H9 (cell line): Measurements from ENCODE around the gene CEMIP. TPM values are rescaled to one million over a fixed set of nuclear protein-coding genes. Genes with fewer than 3 reads are reported as not detected.

ENCODE experiments used
- DNase-seq: peaks from one replicate; pipeline ENCODE4 v3.0.0-alpha.2; 2017
- H2AFZ ChIP-seq: one replicate; pipeline ENCODE4 v1.6.1; 2013; ENCODE audit warnings: mild to moderate bottlenecking, low read length, control low read depth, moderate library complexity
- H2AK5ac ChIP-seq: 2 replicates; pipeline ENCODE4 v1.6.1; 2013; ENCODE audit warnings: low read length, control low read depth, mixed read lengths; ENCODE audit not compliant: insufficient read length
- H2BK120ac ChIP-seq: one replicate; pipeline ENCODE4 v1.6.1; 2013; ENCODE audit warnings: low read depth, mild to moderate bottlenecking, low read length, control low read depth, inconsistent platforms; ENCODE audit not compliant: poor library complexity, severe bottlenecking
- H2BK12ac ChIP-seq: 2 replicates; pipeline ENCODE4 v1.6.1; 2013; ENCODE audit warnings: low read length, control low read depth, mixed read lengths, low read depth; ENCODE audit not compliant: insufficient read length
- H2BK15ac ChIP-seq: 2 replicates; pipeline ENCODE4 v1.6.1; 2013; ENCODE audit warnings: low read depth, low read length, control low read depth
- H2BK20ac ChIP-seq: one replicate; pipeline ENCODE4 v1.6.1; 2013; ENCODE audit warnings: low read depth, mild to moderate bottlenecking, low read length, control low read depth, inconsistent platforms; ENCODE audit not compliant: poor library complexity, severe bottlenecking
- H2BK5ac ChIP-seq: 2 replicates; pipeline ENCODE4 v1.6.1; 2013; ENCODE audit warnings: low read length, control low read depth, mixed read lengths; ENCODE audit not compliant: insufficient read length
- H3K14ac ChIP-seq: 2 replicates; pipeline ENCODE4 v1.6.1; 2013; ENCODE audit warnings: low read length, control low read depth; ENCODE audit not compliant: insufficient read depth
- H3K18ac ChIP-seq: 2 replicates; pipeline ENCODE4 v1.6.1; 2013; ENCODE audit warnings: low read depth, mild to moderate bottlenecking, mixed read lengths, low read length, control low read depth; ENCODE audit not compliant: insufficient read length
- H3K23ac ChIP-seq: 2 replicates; pipeline ENCODE4 v1.6.1; 2013; ENCODE audit warnings: low read length, control low read depth, mixed read lengths, low read depth; ENCODE audit not compliant: insufficient read length
- H3K23me2 ChIP-seq: 2 replicates; pipeline ENCODE4 v1.6.1; 2013; ENCODE audit warnings: low read depth, mild to moderate bottlenecking, mixed read lengths, low read length, control low read depth; ENCODE audit not compliant: insufficient read length, poor library complexity, severe bottlenecking
- H3K27ac ChIP-seq: 2 replicates; pipeline ENCODE4 v1.5.1; 2013; ENCODE audit warnings: low read length, control low read depth, mixed read lengths, low read depth; ENCODE audit not compliant: insufficient read length
- H3K27me3 ChIP-seq: 2 replicates; pipeline ENCODE4 v1.6.1; 2013; ENCODE audit warnings: low read length, control low read depth, inconsistent platforms; ENCODE audit not compliant: insufficient read depth
- H3K4ac ChIP-seq: 2 replicates; pipeline ENCODE4 v1.6.1; 2013; ENCODE audit warnings: low read depth, mild to moderate bottlenecking, control low read depth, inconsistent platforms, low read length, moderate library complexity
- H3K4me1 ChIP-seq: 2 replicates; pipeline ENCODE4 v1.6.1; 2013; ENCODE audit warnings: low read length, control low read depth, inconsistent platforms; ENCODE audit not compliant: insufficient read depth
- H3K4me2 ChIP-seq: 2 replicates; pipeline ENCODE4 v1.6.1; 2013; ENCODE audit warnings: low read length, control low read depth, mixed read lengths; ENCODE audit not compliant: insufficient read length, insufficient read depth
- H3K56ac ChIP-seq: 2 replicates; pipeline ENCODE4 v1.6.1; 2013; ENCODE audit warnings: low read depth, mild to moderate bottlenecking, mixed read lengths, low read length, control low read depth; ENCODE audit not compliant: insufficient read length
- H3K79me1 ChIP-seq: 2 replicates; pipeline ENCODE4 v1.6.1; 2013; ENCODE audit warnings: low read depth, mild to moderate bottlenecking, moderate library complexity, low read length, control low read depth, inconsistent platforms; ENCODE audit not compliant: insufficient read depth, poor library complexity, severe bottlenecking
- H3K79me2 ChIP-seq: 2 replicates; pipeline ENCODE4 v1.6.1; 2013; ENCODE audit warnings: low read length, control low read depth, inconsistent platforms; ENCODE audit not compliant: insufficient read depth
- H3K9ac ChIP-seq: 2 replicates; pipeline ENCODE4 v1.6.1; 2013; ENCODE audit warnings: low read length, control low read depth, mixed read lengths; ENCODE audit not compliant: insufficient read length; ENCODE audit errors: extremely low read depth
- H3K9me3 ChIP-seq: one replicate; pipeline ENCODE4 v1.6.1; 2013; ENCODE audit warnings: low read depth, low read length, inconsistent platforms; ENCODE audit not compliant: control insufficient read depth
- H3T11ph ChIP-seq: one replicate; pipeline ENCODE4 v1.6.1; 2013; ENCODE audit warnings: mild to moderate bottlenecking, low read length, control low read depth, inconsistent platforms
- H4K20me1 ChIP-seq: one replicate; pipeline ENCODE4 v1.6.1; 2013; ENCODE audit not compliant: control insufficient read depth, insufficient read length, insufficient read depth
- H4K5ac ChIP-seq: 2 replicates; pipeline ENCODE4 v1.6.1; 2013; ENCODE audit warnings: low read depth, mild to moderate bottlenecking, mixed read lengths, low read length, control low read depth; ENCODE audit not compliant: insufficient read length
- H4K8ac ChIP-seq: replicated peaks from 2 replicates; pipeline ENCODE4 v1.6.1; 2013; ENCODE audit warnings: low read length, control low read depth, mixed read lengths, low read depth; ENCODE audit not compliant: insufficient read length
- H4K91ac ChIP-seq: 2 replicates; pipeline ENCODE4 v1.6.1; 2013; ENCODE audit warnings: low read depth, mild to moderate bottlenecking, moderate library complexity, mixed read lengths, low read length, control low read depth; ENCODE audit not compliant: insufficient read length
- H3K27ac Mint-ChIP-seq, 3 experiments: 2 replicates in 2 of 3; 3 replicates in 1 of 3; pipeline ENCODE4 v1.8.0; 2020 to 2021; ENCODE audit warnings: mixed read lengths in 3 of 3, mild to moderate bottlenecking in 1 of 3, moderate library complexity in 1 of 3
- H3K27me3 Mint-ChIP-seq: 2 replicates; pipeline ENCODE4 v1.8.0; 2021; ENCODE audit warnings: low read depth, mild to moderate bottlenecking, moderate library complexity, mixed read lengths
- H3K36me3 Mint-ChIP-seq, 3 experiments: 2 replicates in 2 of 3; 3 replicates in 1 of 3; pipeline ENCODE4 v1.8.0; 2020 to 2021; ENCODE audit warnings: low read depth in 3 of 3, mixed read lengths in 3 of 3; ENCODE audit not compliant: insufficient read depth in 1 of 3
- H3K4me1 Mint-ChIP-seq, 2 experiments: 2 replicates each; pipeline ENCODE4 v1.8.0; 2020; ENCODE audit warnings: mixed read lengths in 2 of 2
- H3K4me3 Mint-ChIP-seq, 2 experiments: 2 replicates in 1 of 2; 3 replicates in 1 of 2; pipeline ENCODE4 v1.8.0; 2020 to 2021; ENCODE audit warnings: mild to moderate bottlenecking in 2 of 2, mixed read lengths in 2 of 2, moderate library complexity in 1 of 2
- H3K9me3 Mint-ChIP-seq, 2 experiments: 2 replicates in 1 of 2; 3 replicates in 1 of 2; pipeline ENCODE4 v1.8.0; 2020; ENCODE audit warnings: mild to moderate bottlenecking in 2 of 2, mixed read lengths in 2 of 2, moderate library complexity in 1 of 2
- WGBS: extraction: QIAGEN DNeasy Blood & Tissue Kit; methylation state at CpG from one replicate; pipeline ENCODE4 v1.1.7; 2013; ENCODE audit warnings: missing lambda C conversion rate, low lambda C conversion rate, mixed read lengths; ENCODE audit not compliant: insufficient read length; ENCODE audit errors: extremely low coverage; 5-methylcytosine and 5-hydroxymethylcytosine counted together
- total RNA-seq: library from RNA; stranded (reverse); gene quantifications from 2 replicates; pipeline ENCODE4 v1.2.1, GENCODE V29; 2021
- TF ChIP-seq, protein P1 (sequence below): fragments of 200-600 bp; sonication (generic); conservative IDR thresholded peaks from 3 replicates; pipeline ENCODE4 v1.8.0; 2021; ENCODE audit warnings: antibody characterized with exemption, mild to moderate bottlenecking

Gene CEMIP
- total RNA-seq, 1 experiment from 2014 or later: 0.09 TPM

DNA sequence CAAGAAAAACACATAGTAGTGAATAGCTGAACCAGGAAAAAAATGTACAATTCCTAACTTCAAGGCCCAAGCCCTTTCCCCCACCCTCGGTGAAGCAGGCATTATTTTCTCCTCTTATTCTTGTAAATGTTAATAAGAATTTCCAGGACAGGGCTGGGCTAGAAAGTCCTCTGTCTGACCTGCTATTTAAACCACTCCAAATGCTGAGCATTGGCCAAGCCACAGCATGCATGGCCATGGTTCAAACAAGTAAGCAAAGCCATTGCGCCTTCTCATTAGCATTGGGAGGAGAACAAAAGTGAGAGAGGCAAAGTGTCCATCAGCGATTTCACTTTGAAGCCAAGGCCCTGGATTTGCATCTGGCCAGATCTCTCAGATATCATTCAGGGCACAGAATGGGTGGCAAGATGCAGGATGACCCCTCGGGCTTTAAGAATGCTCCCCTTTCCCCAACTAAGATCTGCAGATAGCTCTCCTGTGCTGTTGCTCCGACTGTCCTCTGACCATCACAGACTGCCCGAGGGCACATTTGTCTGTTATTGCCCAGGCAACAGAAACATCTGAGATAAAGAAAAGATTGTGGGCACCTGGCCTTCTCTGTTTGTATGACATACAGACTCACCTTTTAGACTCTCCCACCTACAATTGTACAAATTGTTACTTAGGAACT is 46.3 kb downstream of the CEMIP start:
- Histone ChIP-seq H3K79me1 (no peaks in the 10 kb centered on the region), H3K27ac (no peak overlapping the region), H3K23ac (no peak overlapping the region), H4K91ac (no peak overlapping the region), H2BK5ac (no peak overlapping the region), H4K8ac (no peak overlapping the region), H2BK20ac (no peak overlapping the region), H2BK12ac (no peak overlapping the region), H3K14ac (no peak overlapping the region), H2AFZ (no peak overlapping the region), H3K27me3 (no peaks in the 10 kb centered on the region), H2AK5ac (no peak overlapping the region), H3T11ph (no peak overlapping the region), H2BK15ac (no peak overlapping the region), H3K23me2 (no peaks in the 10 kb centered on the region), H4K20me1 (no peaks in the 10 kb centered on the region), H3K4me1 (peaks cover 13% of the 10 kb centered on the region), H4K5ac (no peak overlapping the region), H3K9me3 (no peaks in the 10 kb centered on the region), H3K4me2 (no peak overlapping the region), H3K4ac (no peak overlapping the region), H3K18ac (no peak overlapping the region), H3K56ac (no peak overlapping the region), H2BK120ac (no peak overlapping the region), H3K79me2 (no peaks in the 10 kb centered on the region), H3K9ac (no peak overlapping the region)
- TF ChIP-seq, protein P1, sequence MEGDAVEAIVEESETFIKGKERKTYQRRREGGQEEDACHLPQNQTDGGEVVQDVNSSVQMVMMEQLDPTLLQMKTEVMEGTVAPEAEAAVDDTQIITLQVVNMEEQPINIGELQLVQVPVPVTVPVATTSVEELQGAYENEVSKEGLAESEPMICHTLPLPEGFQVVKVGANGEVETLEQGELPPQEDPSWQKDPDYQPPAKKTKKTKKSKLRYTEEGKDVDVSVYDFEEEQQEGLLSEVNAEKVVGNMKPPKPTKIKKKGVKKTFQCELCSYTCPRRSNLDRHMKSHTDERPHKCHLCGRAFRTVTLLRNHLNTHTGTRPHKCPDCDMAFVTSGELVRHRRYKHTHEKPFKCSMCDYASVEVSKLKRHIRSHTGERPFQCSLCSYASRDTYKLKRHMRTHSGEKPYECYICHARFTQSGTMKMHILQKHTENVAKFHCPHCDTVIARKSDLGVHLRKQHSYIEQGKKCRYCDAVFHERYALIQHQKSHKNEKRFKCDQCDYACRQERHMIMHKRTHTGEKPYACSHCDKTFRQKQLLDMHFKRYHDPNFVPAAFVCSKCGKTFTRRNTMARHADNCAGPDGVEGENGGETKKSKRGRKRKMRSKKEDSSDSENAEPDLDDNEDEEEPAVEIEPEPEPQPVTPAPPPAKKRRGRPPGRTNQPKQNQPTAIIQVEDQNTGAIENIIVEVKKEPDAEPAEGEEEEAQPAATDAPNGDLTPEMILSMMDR: no peak
- DNase-seq: no peak
- whole genome bisulfite sequencing: no CpG with 5 or more reads among the region's 6 CpGs
- Mint-ChIP-seq H3K27ac (no peak overlapping the region; a peak in 1 of 7 replicates), H3K27me3 (peaks cover 3% of the 10 kb centered on the region; the same call in 1 of the 2 replicates), H3K9me3 (no peaks in the 10 kb centered on the region), H3K4me3 (no peak overlapping the region), H3K4me1 (peaks cover 19 to 22% of the 10 kb centered on the region in 2 experiments), H3K36me3 (no peaks in the 10 kb centered on the region; a peak in 1 of 7 replicates)
